A673 (cell line): ENCODE data around the gene NOL9.

Experiments
- EZH2 ChIP-seq: fragments of 200-600 bp; sonication (generic); IDR thresholded peaks from 2 replicates; pipeline ENCODE4 v1.6.1; 2017; ENCODE audit warnings: borderline replicate concordance, low read depth, mild to moderate bottlenecking, mixed read lengths, antibody characterized with exemption, low read length; ENCODE audit not compliant: poor library complexity, severe bottlenecking
- TF ChIP-seq, protein P1 (sequence below): fragments of 300-800, 200-600 bp; sonication (generic); conservative IDR thresholded peaks from 2 replicates; pipeline ENCODE4 v1.5.1; 2017; ENCODE audit warnings: low read depth, mild to moderate bottlenecking, antibody characterized with exemption, low read length, moderate library complexity, mixed read lengths

DNA sequence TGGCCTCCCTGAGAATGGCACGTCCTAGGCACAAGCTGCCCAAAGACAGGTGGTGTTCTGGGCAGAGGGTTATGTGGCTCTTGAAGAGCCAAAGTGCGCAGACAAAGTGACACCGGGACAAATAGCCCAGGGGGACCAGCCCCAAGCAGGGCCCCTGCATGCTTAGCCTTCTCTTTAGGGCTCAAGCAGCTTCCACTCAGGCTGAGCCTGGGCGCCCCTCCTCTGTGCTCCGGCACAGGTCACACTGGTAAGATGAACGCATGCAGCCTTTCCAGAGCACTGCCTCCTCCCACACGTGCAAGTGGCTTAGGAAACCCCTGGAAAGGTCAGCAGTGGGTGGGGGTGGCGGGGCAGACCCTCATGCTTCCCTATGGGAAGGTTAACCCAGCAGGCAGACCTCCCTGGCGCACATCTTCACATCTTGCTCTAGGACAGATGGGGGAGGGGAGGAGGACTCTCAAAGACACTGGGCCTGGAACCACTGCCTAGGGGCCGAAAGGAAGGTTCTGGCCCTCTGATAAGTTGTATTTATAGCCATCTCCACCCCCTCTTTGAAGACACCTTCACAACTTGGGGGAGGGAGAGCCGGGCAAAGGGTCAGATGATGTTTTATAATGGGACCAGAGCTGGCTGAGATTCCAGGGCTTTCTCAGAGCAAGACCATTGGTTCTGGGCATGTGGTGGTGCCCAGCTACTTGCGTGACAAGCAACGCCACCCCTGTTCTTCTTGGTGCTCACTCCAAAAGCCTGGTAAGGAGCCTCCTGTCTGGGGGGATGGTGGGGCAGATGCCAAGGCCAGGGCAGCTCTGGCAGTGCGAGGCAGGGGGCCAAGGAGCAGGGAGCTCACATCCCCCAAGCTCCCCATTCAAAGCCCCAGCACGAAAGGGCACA lies 42.8 kb upstream of the NOL9 start:
- TF ChIP-seq, protein P1, sequence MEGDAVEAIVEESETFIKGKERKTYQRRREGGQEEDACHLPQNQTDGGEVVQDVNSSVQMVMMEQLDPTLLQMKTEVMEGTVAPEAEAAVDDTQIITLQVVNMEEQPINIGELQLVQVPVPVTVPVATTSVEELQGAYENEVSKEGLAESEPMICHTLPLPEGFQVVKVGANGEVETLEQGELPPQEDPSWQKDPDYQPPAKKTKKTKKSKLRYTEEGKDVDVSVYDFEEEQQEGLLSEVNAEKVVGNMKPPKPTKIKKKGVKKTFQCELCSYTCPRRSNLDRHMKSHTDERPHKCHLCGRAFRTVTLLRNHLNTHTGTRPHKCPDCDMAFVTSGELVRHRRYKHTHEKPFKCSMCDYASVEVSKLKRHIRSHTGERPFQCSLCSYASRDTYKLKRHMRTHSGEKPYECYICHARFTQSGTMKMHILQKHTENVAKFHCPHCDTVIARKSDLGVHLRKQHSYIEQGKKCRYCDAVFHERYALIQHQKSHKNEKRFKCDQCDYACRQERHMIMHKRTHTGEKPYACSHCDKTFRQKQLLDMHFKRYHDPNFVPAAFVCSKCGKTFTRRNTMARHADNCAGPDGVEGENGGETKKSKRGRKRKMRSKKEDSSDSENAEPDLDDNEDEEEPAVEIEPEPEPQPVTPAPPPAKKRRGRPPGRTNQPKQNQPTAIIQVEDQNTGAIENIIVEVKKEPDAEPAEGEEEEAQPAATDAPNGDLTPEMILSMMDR = no peak
- no peak for TF ChIP-seq EZH2
